Transverse colon (tissue), 4 donors: ENCODE measurements around the gene CEP95.

Experiments
- CTCF ChIP-seq, 5 experiments: fragments of 200-600 bp in 3 of 5; fragments of 450-650 bp in 2 of 5; sonication (generic) in 3 of 5; IDR thresholded peaks; 1 replicate in 2 of 5; 2 replicates in 3 of 5; pipeline ENCODE4 v1.5.1; 2016 to 2017; ENCODE audit warnings: antibody characterized with exemption in 5 of 5, inconsistent platforms in 3 of 5, mild to moderate bottlenecking in 2 of 5, moderate library complexity in 1 of 5
- POLR2A ChIP-seq: fragments of 450-650 bp; IDR thresholded peaks from one replicate; pipeline ENCODE4 v1.6.1; 2016; ENCODE audit warnings: antibody characterized with exemption, mild to moderate bottlenecking, moderate library complexity
- POLR2AphosphoS5 ChIP-seq, 3 donors: sonication (generic); formaldehyde crosslinking; IDR thresholded peaks; one replicate each; pipeline ENCODE4 v1.6.1; 2016; ENCODE audit warnings: antibody characterized with exemption in 3 of 3

- no peak for TF ChIP-seq CTCF (IDR thresholded peaks at IDR 0.05)
- TF ChIP-seq POLR2AphosphoS5 (IDR thresholded peaks at IDR 0.05): no peak
- TF ChIP-seq POLR2A: no peak
Measured at GRCh38 chr17:64457156-64457555, 49.6 kb upstream of the CEP95 start.
